ENCODE results near the gene EXOC3. TPM values are rescaled to one million over a fixed set of nuclear protein-coding genes. Genes with fewer than 3 reads are reported as not detected.
A peak's percentile ranks its signal among the peaks of the same experiment; 100 is the strongest.
"Not testable (repeated sequence)": the region's sequence is repeated elsewhere in the genome, so short reads cannot be mapped to it uniquely, and the experiment has no call there.

The EXOC3 gene
- total RNA-seq, 2 donors from 2014 or later = 65.2 to 75.1 TPM

DNA sequence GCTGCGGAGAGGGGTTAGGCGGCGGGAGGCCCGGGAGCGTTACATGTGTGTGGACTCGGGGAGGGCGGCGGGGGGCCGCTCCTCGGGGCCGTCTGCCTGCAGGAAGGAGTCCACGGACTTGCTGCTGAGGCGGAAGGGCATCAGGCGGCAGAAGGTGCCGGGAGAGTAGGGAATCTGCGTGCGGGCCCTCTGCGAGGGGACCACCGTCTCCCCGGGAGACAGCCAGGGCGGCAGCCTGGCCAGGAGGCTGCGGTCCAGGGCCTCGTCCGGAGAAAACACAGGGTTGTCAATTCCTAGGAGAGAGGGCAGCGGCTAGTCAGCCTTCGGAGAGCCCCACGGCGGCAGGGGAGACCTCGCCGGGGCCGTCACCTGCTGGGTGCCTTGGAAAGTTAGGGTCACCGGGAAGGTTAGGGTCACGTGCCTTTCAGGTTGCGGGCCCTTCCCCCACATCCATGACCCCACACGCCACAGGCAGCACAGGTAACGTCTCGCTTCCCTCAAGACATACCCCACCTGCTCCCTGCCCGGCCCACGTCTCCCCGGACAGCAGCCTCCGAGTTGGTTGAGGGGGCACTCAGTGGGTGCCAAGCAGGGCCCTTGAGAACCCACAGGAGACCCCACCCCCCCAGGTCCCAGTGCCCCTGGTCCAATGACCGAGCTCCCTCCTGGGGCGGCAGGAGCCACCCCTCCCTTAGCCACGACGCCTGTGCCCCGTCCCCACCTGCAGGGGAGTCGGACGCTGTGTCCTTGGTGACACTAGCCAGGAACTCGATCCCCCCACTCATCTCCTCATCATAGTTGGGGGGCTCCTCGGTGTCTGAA, 32.1 kb downstream of the EXOC3 start:
- peak; percentile 29 to 40 for DNase-seq
- intact Hi-C loops (cut with DNase I, micrococcal nuclease) = no loop called here
- no peak for ATAC-seq

DNA sequence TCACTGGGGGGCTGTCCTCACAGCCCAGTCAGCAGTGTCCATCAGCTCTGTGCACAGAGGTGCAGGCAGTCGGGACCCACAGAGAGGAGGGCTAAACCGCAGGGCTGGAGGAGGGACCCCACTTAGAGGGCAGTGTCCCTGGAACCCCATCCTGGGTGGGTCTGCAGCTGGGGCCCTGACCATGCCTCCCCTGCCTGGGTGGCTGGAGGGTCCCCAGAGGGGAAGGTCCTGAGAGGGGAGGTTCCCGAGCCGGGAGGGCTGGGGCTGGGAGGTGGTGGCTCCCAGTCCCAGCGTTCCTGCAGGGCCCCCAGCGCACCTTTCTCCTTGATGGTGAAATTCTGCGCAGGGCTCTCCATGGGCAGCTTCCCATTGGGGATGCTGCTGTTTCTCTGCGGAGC, 32.7 kb downstream of the EXOC3 start:
- DNase-seq (peak in 1 of 2 donors; percentile 21), ATAC-seq (no peak)
- intact Hi-C loops (cut with DNase I, micrococcal nuclease) = no loop called here

DNA sequence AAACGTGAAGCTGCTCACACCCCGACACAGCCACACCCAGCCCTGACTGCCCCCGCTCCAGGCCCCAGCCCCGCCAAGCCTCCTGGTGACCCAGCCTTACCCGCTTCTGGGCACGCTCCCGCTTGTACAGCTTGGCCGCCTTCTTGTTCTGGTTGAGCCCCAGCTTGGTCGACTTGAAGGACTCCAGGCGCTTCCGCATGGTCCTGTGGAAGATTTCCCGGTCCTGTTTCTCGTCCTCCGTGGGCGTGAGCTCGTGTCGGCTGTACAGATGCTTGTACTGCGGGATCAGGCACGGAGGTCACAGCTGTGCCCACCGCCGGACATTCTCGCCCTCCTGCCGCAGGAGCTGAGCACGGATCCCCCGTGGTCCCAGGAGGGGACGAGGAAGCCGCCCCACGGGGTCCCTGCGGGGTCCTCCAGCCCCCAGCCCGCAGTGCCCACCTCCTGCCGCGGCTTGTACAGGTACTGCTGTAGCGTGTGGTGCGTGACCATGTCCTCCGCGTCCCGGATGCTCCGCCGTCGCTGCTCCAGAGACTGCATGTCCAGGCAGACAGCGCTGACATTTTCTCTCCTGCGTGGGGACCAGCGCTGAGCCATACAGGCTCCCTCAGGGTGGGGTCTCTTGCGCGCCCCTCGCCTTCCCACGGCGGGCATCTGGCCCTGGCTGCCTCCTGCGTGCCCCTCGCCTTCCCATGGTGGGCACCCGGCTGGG, 33.3 kb downstream of the EXOC3 start:
- no peak for DNase-seq
- intact Hi-C loops (cut with DNase I, micrococcal nuclease) = no loop called here
- no peak for ATAC-seq

DNA sequence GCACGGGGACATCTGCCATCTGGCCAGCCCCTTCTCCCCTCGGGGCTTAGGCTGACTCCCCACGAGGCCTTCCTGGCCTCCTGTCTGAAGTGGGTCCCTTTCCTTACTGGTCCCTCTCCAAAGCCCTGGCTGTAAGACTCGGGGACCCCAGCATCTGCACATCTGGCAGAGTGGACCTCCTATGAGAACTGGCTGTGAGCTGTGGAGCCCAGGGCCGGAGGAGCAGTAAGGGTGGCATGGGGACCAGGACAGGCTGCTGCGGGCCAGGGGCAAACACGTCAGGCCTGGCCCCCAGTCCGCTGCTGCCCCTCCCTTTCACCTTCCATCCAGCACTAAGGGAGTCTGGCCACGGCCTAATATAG, 33.8 kb downstream of the EXOC3 start:
- ATAC-seq = no peak
- intact Hi-C loops (cut with DNase I, micrococcal nuclease) = no loop called here
- DNase-seq = no peak

DNA sequence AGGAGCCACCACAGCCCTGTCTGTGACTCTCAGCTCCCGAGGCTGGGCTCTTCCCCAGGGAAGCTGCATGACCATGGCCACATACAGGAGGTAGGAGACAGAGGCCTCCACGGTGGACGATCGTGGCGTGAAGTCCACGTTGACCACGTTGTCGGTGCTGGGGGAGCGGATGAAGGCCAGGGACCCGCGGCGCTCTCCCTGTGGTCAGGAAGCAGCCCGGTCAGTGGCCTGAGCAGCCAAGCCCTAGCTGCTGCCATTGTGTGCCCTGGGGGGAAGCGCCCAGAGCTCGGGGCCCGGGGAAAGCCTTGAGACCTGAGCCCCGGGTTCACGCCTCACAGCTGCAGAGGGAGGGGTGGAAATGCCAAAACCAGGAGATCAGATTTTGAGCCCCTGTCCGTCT, 34.3 kb downstream of the EXOC3 start:
- intact Hi-C loops (cut with DNase I, micrococcal nuclease) = no loop called here
- DNase-seq = no peak
- ATAC-seq = no peak

DNA sequence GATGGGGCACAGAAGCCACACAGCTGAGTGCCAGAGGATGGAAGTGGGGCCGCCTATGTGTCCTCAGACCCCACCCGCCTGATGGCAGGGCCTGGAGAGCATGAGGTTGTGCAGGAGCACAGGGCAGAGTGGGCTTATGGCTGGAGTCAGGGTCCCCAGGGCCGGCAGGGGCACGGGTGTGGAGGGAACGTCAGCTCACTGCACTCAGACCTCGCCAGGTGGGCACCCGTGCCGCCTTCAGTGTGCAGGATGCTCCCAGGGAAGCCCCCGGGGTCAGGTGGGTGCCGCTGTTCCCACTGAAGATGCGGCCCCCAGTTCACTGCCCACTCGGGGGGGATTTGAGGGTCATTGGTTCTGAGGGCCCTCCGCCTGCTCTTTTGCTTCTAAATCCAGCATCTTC, 34.9 kb downstream of the EXOC3 start:
- no peak for DNase-seq
- intact Hi-C loops (cut with DNase I, micrococcal nuclease) = no loop called here
- ATAC-seq = no peak

DNA sequence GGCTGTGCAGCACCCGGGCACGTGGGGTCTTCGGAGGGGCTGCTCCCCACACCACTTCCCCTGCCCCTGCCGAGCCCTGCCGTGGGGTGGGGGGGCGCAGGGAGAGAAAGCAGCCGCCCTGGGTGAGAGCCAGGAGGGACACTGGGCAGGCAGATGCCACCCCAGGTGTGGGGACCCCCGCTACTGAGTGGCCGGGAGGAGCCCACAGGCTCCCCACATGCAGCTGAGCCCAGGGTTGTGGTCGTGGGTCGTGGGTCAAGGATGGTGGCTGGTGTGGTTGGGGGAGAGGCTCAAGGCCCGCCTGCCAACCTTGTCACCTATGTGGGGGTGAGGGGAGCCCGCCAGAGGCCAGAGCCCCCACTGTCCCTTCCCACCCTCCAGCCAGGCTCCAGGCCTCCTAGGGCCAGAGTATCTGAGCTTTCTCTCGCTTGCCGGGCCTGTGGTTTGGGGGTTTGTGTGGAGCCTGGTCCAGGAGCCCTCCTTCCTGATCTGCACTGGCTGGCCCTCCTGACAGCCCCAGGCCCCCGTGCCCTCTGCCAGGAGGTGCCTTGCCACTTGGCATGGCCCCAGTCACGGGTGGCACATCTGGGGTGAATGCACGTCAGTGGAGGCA, 35.5 kb downstream of the EXOC3 start:
- intact Hi-C loops (cut with DNase I, micrococcal nuclease) = no loop called here
- DNase-seq (no peak), ATAC-seq (no peak)

DNA sequence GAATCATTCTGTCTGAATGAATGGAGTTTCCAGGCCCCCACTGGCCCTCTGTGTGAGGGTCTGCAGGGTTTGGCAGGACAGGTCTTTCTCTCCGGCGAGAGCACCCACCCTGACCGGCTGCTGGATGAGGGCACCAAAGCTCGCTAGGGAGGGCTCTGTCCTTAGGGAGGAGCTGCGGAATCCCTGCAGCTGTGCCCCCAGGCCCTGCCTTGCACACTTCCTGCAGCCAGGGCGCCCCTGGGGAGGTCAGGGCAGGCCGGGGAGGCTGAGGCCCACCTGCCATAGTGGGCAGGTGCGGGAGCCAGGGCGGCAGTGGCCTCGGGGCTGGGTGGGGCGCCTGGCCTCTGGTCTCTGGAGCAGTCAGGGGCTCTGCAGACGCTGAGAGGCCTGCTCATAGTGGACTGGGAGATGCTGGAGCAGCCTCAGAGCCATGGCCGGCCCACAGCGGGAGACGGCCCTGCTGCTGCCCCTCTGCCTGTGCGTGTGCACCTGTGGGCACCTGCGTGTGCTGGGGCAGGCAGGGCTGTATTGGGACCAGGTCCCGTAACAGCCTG, 36.1 kb downstream of the EXOC3 start:
- DNase-seq (no peak), ATAC-seq (no peak)
- intact Hi-C loops (cut with DNase I, micrococcal nuclease) = no loop called here

DNA sequence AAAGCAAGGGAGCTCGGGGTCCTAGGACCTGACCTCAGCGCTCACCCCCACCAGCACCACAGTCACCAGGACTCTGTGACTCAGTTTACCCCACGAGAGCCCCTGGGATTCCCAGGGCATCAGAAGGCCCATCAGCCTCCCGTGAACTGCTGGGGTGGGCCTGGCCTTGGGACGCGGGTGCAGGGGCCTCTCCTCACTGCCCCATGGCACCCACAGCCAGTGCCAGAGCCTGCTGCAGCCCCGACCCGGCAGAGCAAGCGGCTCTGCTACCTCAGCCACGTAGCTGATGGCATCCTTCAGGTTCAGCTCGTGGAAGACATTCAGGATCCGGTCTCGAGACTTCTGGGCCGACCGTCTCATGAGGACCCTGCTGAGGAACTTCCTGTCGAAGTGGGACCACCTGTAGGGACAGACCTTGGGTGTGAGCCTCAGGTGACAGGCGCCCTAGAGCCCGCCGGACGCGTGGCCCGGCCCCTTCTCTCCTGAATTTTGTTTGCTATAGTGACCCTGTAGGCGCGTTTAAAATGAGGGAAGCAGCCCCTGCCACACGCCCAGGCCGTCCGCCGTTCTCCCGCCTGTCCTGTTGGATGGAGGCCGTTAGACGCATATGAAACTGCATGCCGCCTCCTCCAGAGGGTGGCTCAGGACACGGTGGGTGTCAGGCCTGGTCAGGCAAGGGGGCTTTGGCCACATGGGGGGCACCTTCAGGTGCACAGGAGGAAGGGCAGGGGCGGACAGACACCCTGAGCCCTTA, 36.8 kb downstream of the EXOC3 start:
- ATAC-seq = no peak
- no peak for DNase-seq
- intact Hi-C loops (cut with DNase I, micrococcal nuclease) = no loop called here

DNA sequence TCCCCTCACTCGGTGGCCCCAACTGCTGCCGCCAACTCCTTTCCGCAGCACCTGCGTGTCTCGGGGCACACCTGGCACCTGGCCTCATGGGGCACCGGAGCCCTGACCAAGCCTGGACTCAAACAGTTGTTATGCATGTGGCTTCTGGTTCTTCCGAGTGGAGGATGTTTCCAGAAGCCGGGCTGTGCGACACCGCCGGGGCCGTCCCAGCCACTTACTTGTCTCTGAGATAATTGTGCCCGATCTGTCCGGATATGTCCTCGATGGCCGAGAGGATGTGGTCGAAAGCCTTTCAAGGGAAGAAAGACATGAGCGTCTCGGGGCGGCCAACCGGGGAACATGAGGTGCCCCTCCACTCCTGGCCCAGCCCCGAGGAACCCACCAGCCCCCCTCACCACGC, 38.4 kb downstream of the EXOC3 start:
- ATAC-seq (no peak), DNase-seq (no peak)
- intact Hi-C loops (cut with DNase I, micrococcal nuclease) = no loop called here

DNA sequence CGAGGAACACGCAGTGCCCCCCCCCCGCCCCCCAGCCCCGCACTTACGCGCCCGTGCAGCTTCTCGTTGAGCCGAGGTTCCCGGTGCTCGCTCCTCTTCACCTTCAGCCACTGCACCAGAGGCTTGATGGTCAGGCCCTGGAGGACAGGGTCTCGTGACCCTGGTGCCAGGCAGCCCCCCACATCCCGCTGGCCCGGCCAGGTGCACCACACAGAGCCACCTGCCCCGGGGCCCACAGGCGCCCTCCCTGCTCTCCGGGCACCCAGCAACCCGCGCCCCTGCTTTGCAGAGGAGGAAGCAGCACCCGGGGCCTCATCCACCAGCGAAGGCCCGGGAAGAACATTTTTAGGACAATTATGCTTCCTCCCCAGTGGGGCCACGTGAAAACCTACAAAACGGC, 39.0 kb downstream of the EXOC3 start:
- ATAC-seq = no peak
- DNase-seq = no peak
- intact Hi-C loops (cut with DNase I, micrococcal nuclease) = no loop called here

DNA sequence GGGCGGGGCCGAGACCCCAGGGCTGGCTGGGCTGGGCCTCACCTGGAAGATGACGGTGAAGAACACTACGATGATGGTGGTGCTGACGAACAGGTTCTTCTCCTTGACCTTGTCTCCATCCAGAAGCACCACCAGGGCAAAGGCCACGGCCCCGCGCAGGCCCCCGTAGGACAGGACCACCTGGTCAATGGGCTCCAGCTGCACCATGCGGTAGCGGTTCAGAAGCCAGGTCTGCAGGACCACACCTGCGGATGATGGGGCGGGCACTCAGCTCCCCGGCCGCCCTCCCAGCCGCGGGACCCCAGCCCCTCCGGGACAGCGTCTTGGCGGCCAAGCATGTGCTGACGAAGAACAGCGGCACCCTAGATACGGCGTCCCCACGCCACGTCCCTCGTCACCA, 39.5 kb downstream of the EXOC3 start:
- no peak for ATAC-seq
- intact Hi-C loops (cut with DNase I, micrococcal nuclease) = no loop called here
- no peak for DNase-seq

DNA sequence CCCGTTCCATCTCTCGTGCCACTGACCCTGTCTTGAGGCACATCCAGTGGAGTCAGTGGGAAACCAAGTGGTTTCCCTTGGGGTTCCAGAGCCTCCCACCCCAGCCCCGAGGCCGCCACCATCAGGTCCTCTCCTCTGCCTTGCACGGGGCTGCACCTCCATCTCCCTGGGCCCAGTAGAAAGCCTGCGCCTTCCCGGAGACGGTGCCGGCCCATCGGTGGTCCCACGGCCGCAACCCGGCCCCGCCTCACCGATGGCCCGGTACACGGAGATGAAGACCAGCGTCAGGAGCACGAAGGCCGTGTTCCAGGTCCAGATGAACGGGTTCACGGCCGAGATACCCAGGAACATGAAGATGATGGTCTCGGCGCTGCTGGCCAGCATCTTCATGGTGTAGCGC, 40.0 kb downstream of the EXOC3 start:
- ATAC-seq (no peak), DNase-seq (no peak)
- intact Hi-C loops (cut with DNase I, micrococcal nuclease) = no loop called here

DNA sequence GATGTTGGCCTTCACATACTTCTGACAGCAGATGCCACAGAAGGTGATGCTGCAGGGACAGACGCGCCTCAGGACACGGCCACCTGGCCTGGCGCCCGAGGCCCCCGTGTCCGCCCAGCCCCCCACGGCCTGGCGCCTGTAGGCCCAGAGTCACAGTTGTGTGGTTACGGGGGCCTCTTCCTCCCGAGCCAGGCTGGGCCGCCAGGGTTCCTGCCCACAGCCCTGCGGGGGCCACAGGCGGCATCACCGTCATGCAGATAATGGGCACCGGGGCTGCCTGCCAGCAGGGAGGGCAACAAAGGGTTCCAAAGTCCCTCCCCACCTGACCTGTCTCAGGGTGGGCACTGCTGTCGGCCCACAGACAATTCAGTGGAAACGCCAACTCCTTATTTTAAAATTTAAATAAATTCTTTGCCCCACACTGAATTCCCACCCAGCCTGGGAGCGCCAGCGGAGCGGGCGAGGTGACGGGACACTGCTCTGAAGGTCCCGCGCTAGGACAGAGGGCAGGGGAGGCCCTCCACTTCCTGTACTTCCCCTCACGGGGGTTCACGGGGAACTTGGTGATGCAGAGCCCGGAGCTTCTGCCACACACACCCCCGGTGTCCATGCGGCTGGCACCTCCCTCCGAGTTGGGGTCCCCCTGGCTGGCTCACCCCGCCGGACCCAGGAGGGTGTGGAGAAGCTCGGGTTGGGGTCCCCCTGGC, 40.6 kb downstream of the EXOC3 start:
- intact Hi-C loops (cut with DNase I, micrococcal nuclease) = no loop called here
- ATAC-seq (no peak), DNase-seq (no peak)

DNA sequence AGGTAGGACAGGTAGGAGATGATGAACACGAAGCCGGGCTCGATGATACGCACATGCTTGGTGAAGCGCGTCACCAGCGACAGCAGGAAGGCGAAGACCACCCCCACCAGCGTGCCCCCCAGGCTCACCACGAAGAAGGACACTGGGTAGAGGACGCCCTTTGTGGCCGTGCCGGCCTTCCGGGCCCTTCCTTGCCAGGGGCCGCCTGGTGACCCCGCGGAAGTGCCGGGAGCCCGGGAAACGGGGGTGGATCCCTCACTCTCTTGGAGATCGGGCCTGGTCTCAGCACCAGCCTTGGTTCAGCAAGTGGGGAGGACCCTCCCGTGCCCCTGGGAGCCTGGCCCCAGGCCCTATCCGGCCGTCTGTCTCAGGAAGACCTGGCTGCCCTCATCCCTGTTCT, 41.6 kb downstream of the EXOC3 start:
- intact Hi-C loops (cut with DNase I, micrococcal nuclease) = no loop called here
- ATAC-seq = no peak

DNA sequence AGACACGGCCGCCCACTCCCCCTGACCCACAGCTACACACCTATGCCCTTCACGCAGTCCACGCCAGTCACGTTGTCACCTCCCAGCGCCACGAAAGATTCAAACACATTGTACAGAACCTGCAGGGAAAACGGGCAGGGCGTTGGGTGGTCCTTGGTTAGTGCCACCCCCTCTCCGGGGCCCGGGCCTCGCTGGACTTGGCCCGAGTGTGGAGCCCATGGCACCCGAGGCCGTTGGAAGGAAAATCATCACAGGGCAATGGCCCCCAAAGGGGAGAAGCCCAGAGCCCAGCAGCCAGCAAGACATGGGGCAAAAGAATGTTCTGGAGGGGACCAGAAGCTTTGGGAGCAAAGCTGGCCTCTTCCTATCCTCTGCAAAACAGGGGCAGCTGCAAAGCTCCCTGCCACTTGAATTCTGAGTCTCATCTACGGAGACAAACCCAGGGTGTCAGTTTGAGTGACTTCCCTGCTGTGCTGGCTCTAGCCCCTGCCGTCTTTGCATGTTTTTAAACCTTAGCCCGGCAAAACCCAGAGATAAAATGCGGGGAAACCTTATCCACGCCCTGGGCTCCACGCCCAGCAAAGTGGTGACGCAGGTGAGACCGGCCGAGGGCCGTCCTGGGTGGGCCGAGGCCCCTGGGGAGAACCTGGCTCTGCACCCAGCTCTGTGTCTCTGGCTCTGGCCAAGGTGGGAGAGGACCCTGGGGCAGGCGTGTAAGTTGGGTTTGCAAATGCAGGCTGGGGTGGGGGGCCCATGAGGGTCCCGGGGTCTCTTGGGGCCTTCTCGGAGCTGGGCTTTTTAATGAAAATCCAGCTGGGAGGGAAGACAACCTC, 42.4 kb downstream of the EXOC3 start:
- no peak for DNase-seq
- intact Hi-C loops (cut with DNase I, micrococcal nuclease) = no loop called here
- ATAC-seq = no peak

More for the DNA sequence above, 41.6 kb downstream of the EXOC3 start:
- no peak for DNase-seq

DNA sequence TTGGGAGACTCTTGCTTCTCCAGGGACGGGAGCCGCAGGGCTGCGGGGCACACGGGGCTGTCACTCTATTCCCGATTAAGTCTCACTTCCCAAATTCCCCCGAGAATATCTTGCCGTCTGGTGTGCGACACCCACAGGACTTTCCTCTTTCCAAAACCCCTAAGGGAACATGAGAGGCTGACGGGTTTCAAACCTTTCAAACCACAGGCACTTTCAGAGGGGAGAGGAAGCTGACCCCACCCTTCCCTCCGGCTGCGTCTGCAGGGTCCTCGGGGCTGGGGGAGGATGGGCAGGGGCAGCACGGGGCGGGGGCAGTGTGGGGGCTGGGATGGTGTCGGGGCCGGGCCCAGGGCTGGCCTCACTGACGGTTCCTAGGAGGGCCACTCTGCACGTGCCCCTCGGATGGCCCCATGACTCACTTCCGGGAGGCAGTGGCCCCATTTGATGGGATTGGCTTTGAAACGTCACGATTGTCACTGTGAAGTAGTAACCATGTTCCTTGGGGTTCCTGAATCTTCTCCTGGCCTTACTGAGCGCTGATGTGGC, 43.0 kb downstream of the EXOC3 start:
- ATAC-seq = peak; percentile 33
- intact Hi-C loops (cut with DNase I, micrococcal nuclease) = no loop called here
- DNase-seq = no peak

DNA sequence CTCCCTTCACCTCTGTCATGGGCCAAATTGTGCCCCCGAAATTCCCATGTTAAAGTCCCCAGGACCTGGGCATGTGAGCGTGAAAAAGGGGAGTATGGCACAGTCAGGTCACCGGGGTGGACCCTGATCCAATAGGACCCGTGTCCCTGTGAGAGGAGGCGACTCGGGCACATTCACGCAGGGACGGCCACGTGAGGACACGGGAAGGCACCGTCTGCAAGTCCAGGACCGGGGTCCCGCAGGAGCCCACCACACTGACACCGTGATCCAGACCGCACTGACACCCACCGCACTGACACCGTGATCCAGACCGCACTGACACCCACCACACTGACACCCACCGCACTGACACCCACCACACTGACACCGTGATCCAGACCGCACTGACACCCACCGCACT, 43.6 kb downstream of the EXOC3 start:
- intact Hi-C loops (cut with DNase I, micrococcal nuclease); ATAC-seq; DNase-seq: not testable (repeated sequence)

Measured in left colon (tissue), 2 donors.